ENCODE data around the gene CR1L. TPM values are rescaled to one million over a fixed set of nuclear protein-coding genes. Genes with fewer than 3 reads are reported as not detected.
"Not testable (repeated sequence)": the region's sequence is repeated elsewhere in the genome, so short reads cannot be mapped to it uniquely, and the experiment has no call there.

CR1L gene
- not detected in 2 replicates for total RNA-seq (2014; rRNA removed; shearing (Covaris generic))

GRCh38 chr1:207644852-207645634 is at the start of gene CR1L:
TSS of gene CR1L (plus strand) at chr1:207645133. CDS start at chr1:207645234, 101 bp downstream.
- DNase-seq (ENCODE audit: low spot score) = peak; percentile 42

- peak; percentile 36 for DNase-seq (ENCODE audit: low spot score)
Measured at GRCh38 chr1:207603777-207604176, 41.2 kb upstream of the CR1L start.

- DNase-seq (ENCODE audit: low spot score) = no peak
Measured at GRCh38 chr1:207605444-207606361, 39.2 kb upstream of the CR1L start.

GRCh38 chr1:207606362-207606755 is 38.6 kb upstream of the CR1L start:
- no peak for DNase-seq (ENCODE audit: low spot score)

- no peak for DNase-seq (ENCODE audit: low spot score)
Measured at GRCh38 chr1:207612762-207613161, 32.2 kb upstream of the CR1L start.

- peak; percentile 57 for DNase-seq (ENCODE audit: low spot score)
Measured at GRCh38 chr1:207619871-207620542, 24.9 kb upstream of the CR1L start.

- no peak for DNase-seq (ENCODE audit: low spot score)
Measured at GRCh38 chr1:207620543-207620893, 24.4 kb upstream of the CR1L start.

- DNase-seq (ENCODE audit: low spot score) = not testable (repeated sequence)
Measured at GRCh38 chr1:207625504-207626071, 19.3 kb upstream of the CR1L start.

GRCh38 chr1:207626972-207627337 is 18.0 kb upstream of the CR1L start:
- DNase-seq (ENCODE audit: low spot score) = no peak

GRCh38 chr1:207627496-207627895 is 17.4 kb upstream of the CR1L start:
- DNase-seq (ENCODE audit: low spot score) = no peak

GRCh38 chr1:207628776-207629175 is 16.2 kb upstream of the CR1L start:
- no peak for DNase-seq (ENCODE audit: low spot score)

- no peak for DNase-seq (ENCODE audit: low spot score)
Measured at GRCh38 chr1:207631137-207631536, 13.8 kb upstream of the CR1L start.

- DNase-seq (ENCODE audit: low spot score) = no peak
Measured at GRCh38 chr1:207633226-207633625, 11.7 kb upstream of the CR1L start.

GRCh38 chr1:207633699-207634289 is 11.1 kb upstream of the CR1L start:
- not testable (repeated sequence) for DNase-seq (ENCODE audit: low spot score)

GRCh38 chr1:207634293-207634692 is 10.6 kb upstream of the CR1L start:
- not testable (repeated sequence) for DNase-seq (ENCODE audit: low spot score)

- DNase-seq (ENCODE audit: low spot score) = not testable (repeated sequence)
Measured at GRCh38 chr1:207635569-207636186, 9.3 kb upstream of the CR1L start.

GRCh38 chr1:207638487-207639145 is 6.3 kb upstream of the CR1L start:
- not testable (repeated sequence) for DNase-seq (ENCODE audit: low spot score)

- not testable (repeated sequence) for DNase-seq (ENCODE audit: low spot score)
Measured at GRCh38 chr1:207639362-207639761, 5.6 kb upstream of the CR1L start.

GRCh38 chr1:207644166-207644851 is 624 bp upstream of the CR1L start:
- DNase-seq (ENCODE audit: low spot score) = no peak

GRCh38 chr1:207645635-207646081 is 725 bp downstream of the CR1L start:
- no peak for DNase-seq (ENCODE audit: low spot score)
